Gastrocnemius medialis (tissue), 4 donors: Measurements from ENCODE around the gene SF3B6. TPM values are rescaled to one million over a fixed set of nuclear protein-coding genes. Genes with fewer than 3 reads are reported as not detected.
A peak's percentile ranks its signal among the peaks of the same experiment; 100 is the strongest.
"Not testable (repeated sequence)": the region's sequence is repeated elsewhere in the genome, so short reads cannot be mapped to it uniquely, and the experiment has no call there.

Experiments
- ATAC-seq, 2 donors: fragments of 150-250 bp; one replicate each; pipeline ENCODE4 v1.9.1; 2016
- DNase-seq, 2 donors: peaks; one replicate each; pipeline ENCODE4 v3.0.0-alpha.2; 2019
- H3K27ac ChIP-seq, 4 donors: fragments of 200-600 bp; sonication (generic); 1 replicate in 1 of 4; 2 replicates in 3 of 4; pipeline ENCODE4 v1.5.1; 2016 to 2018; ENCODE audit warnings: mild to moderate bottlenecking in 2 of 4, moderate library complexity in 1 of 4
- H3K27me3 ChIP-seq, 3 donors: fragments of 200-600 bp; sonication (generic) in 2 of 3; 1 replicate in 1 of 3; 2 replicates in 2 of 3; pipeline versions ENCODE4 v1.5.1 to v1.6.0; 2016 to 2019; ENCODE audit warnings: mild to moderate bottlenecking in 1 of 3, moderate library complexity in 1 of 3
- H3K36me3 ChIP-seq, 2 donors: fragments of 200-600 bp; sonication (generic) in 1 of 2; one replicate each; pipeline ENCODE4 v1.5.1; 2017 to 2018
- H3K4me1 ChIP-seq, 2 donors: fragments of 200-600 bp; sonication (generic) in 1 of 2; one replicate each; pipeline ENCODE4 v1.5.1; 2016 to 2017; ENCODE audit warnings: mild to moderate bottlenecking in 2 of 2
- H3K4me3 ChIP-seq, 4 donors: fragments of 200-600 bp; sonication (generic) in 3 of 4; 1 replicate in 1 of 4; 2 replicates in 3 of 4; pipeline ENCODE4 v1.5.1; 2016 to 2019; ENCODE audit warnings: mild to moderate bottlenecking in 2 of 4
- H3K9me3 ChIP-seq, 3 donors: fragments of 200-600 bp; sonication (generic) in 2 of 3; 1 replicate in 1 of 3; 2 replicates in 2 of 3; pipeline ENCODE4 v1.5.1; 2016 to 2019
- POLR2A ChIP-seq, 2 donors: fragments of 450-650 bp; IDR thresholded peaks; one replicate each; pipeline ENCODE4 v1.6.1; 2017; ENCODE audit warnings: antibody characterized with exemption in 2 of 2, mild to moderate bottlenecking in 2 of 2, moderate library complexity in 2 of 2
- in situ Hi-C, 4 donors: fragments of 200-750 bp; cut with MboI; loops; one replicate each; pipeline versions ENCODE4 v1.15.0 to v1.8.0; 2017; ENCODE audit warnings: low sequenced_read_pairs in 4 of 4
- intact Hi-C: fragments of 100-400 bp; cut with DNase I; formaldehyde crosslinking; loops from one replicate; pipeline ENCODE4 v1.15.1; 2023; ENCODE audit warnings: low total_unique reads
- total RNA-seq, 4 donors: library from RNA; depleted of rRNA; stranded (reverse); fragments of >200 nt; gene quantifications; one replicate each; pipeline versions ENCODE4 v1.1.0 to v1.2.3, GENCODE V29; 2016
- TF ChIP-seq, protein P1 (sequence below), 5 experiments: fragments of 450-650 bp in 3 of 5; fragments of 200-600 bp in 2 of 5; sonication (generic) in 2 of 5; IDR thresholded peaks in 4 of 5; conservative IDR thresholded peaks in 1 of 5; 1 replicate in 4 of 5; 2 replicates in 1 of 5; pipeline ENCODE4 v1.5.1; 2016 to 2019; ENCODE audit warnings: antibody characterized with exemption in 5 of 5, mild to moderate bottlenecking in 3 of 5, moderate library complexity in 3 of 5

The SF3B6 gene
- total RNA-seq, 4 donors from 2014 or later: 55.2 to 88.1 (median 70.5) TPM

DNA sequence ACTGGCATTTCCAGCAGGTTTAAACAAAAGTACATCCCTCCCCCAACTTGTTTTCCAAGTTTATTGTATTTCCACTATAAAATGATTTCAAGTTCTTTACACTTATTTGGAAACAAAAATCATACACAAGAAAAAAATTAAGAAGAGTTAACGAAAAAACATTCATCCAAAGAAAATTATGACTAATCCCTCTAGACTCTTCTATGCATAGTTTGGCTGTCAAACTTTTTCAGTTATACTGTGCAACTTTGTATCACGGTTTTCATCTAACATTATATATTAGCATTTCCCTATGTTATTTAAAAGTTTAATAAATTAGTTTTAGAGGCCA lies 29.6 kb downstream of the SF3B6 start:
- H3K27me3 ChIP-seq: peaks cover 8 to 21% (median 18%) of the 10 kb centered on the region in 3 donors
- no peak for TF ChIP-seq POLR2A (IDR thresholded peaks at IDR 0.05)
- TF ChIP-seq, protein P1, sequence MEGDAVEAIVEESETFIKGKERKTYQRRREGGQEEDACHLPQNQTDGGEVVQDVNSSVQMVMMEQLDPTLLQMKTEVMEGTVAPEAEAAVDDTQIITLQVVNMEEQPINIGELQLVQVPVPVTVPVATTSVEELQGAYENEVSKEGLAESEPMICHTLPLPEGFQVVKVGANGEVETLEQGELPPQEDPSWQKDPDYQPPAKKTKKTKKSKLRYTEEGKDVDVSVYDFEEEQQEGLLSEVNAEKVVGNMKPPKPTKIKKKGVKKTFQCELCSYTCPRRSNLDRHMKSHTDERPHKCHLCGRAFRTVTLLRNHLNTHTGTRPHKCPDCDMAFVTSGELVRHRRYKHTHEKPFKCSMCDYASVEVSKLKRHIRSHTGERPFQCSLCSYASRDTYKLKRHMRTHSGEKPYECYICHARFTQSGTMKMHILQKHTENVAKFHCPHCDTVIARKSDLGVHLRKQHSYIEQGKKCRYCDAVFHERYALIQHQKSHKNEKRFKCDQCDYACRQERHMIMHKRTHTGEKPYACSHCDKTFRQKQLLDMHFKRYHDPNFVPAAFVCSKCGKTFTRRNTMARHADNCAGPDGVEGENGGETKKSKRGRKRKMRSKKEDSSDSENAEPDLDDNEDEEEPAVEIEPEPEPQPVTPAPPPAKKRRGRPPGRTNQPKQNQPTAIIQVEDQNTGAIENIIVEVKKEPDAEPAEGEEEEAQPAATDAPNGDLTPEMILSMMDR (IDR thresholded peaks at IDR 0.05 in 4 of 5, conservative IDR thresholded peaks at IDR 0.05 in 1 of 5): no peak
- no peak for ATAC-seq
- H3K27ac ChIP-seq: peak overlapping the region; percentile 79 to 85 (median 82)
- peaks cover 19 to 27% of the 10 kb centered on the region in 2 donors for H3K4me1 ChIP-seq
- no peaks in the 10 kb centered on the region for H3K36me3 ChIP-seq
- intact Hi-C loops (loop anchor here (2.0 kb wide), 3 partner anchors 38 to 120 kb away; partner anchors contain the start of genes ATAD2B, FAM228B, PFN4 and TP53I3), in situ Hi-C loops (loop anchor here in 1 of 4 donors (10.0 to 25.0 kb wide), 2 partner anchors 78 to 109 kb away; partner anchors contain the start of genes ATAD2B, FAM228B, PFN4 and UBXN2A)
- no peak for DNase-seq
- no peaks in the 10 kb centered on the region for H3K9me3 ChIP-seq
- peak overlapping the region; percentile 68 to 98 (median 90) for H3K4me3 ChIP-seq

DNA sequence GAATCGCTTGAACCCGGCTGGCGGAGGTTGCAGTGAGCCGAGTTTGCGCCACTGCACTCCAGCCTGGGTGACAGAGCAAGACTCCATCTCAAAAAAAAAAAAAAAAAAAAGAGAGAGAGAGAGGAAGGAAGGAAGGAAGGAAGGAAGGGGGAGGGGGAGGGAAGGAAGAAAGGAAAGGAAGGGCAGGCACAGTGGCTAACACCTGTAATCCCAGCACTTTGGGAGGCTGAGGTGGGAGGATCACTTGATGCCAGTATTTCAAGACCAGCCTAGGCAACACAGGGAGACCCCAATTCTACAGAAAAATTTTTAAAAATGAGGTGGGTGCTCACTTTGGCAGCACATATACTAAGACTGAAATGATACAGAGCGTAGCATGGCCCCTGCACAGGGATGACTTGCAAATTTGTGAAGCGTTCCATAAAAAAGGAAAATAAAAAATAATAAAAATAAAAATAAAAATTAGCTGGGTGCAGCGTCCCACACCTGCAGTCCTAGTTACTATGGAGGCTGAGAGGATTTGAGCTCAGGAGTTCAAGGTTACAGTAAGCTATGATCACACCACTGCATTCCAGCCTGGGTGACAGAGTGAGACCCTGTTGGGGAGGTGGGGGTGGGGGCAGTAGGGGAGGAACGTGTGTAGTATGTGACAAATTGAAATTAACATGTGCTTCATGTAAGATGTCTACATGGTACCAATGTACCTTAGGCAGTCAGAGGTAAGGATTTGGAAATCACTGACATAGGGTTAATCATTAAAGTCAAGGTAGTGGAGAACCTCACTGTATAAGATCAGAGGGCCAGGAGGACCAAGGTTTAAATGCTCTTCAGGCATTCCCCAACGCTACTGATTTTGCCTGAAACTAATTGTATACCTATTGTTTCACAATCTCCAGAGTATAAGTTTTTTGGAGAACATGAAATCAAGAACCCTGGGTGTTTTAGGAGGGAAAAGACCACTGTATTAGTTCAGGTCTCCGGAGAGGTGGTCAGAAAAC lies 30.3 kb downstream of the SF3B6 start:
- ATAC-seq (no peak), DNase-seq (no peak)
- Histone ChIP-seq H3K4me3 (peak overlapping the region in 3 of 4 donors; percentile 68 to 98 (median 98)), H3K27me3 (peaks cover 8 to 21% (median 18%) of the 10 kb centered on the region in 3 donors), H3K9me3 (no peaks in the 10 kb centered on the region), H3K4me1 (peaks cover 19 to 27% of the 10 kb centered on the region in 2 donors), H3K36me3 (no peaks in the 10 kb centered on the region), H3K27ac (peak overlapping the region in 1 of 4 donors; percentile 85)
- no peak for TF ChIP-seq POLR2A (IDR thresholded peaks at IDR 0.05)
- TF ChIP-seq, protein P1 (IDR thresholded peaks at IDR 0.05 in 4 of 5, conservative IDR thresholded peaks at IDR 0.05 in 1 of 5): no peak
- in situ Hi-C loops (loop anchor here in 1 of 4 donors (10.0 to 25.0 kb wide), 2 partner anchors 79 to 109 kb away; partner anchors contain the start of genes ATAD2B, FAM228B, PFN4 and UBXN2A), intact Hi-C loops (loop anchor here (2.0 kb wide), 3 partner anchors 39 to 119 kb away; partner anchors contain the start of genes ATAD2B, FAM228B, PFN4 and TP53I3)

DNA sequence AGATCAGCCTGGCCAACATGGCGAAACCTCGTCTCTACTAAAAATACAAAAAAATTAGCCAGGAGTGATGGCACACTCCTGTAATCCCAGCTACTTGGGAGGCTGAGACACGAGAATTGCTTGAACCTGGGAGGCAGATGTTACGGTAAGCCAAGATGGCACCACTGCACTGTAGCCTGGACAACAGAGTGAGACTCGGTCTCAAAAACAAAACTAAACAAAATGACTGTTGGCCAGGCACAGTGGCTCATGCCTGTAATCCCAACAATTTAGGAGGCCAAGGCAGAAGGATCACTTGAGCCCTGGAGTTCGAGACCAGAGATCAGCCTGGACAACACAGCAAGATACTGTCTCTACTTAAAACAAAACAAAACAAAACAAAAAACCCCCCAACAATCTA lies 33.0 kb downstream of the SF3B6 start:
- Histone ChIP-seq H3K4me1 (peaks cover 11 to 13% of the 10 kb centered on the region in 2 donors), H3K36me3 (peaks cover 0 to 11% of the 10 kb centered on the region in 2 donors)
- DNase-seq, ATAC-seq, H3K27ac ChIP-seq, H3K4me3 ChIP-seq, intact Hi-C loops, H3K27me3 ChIP-seq, H3K9me3 ChIP-seq: not testable (repeated sequence)
- in situ Hi-C loops: loop anchor here in 1 of 4 donors (10.0 to 25.0 kb wide), 2 partner anchors 82 to 106 kb away; partner anchors contain the start of genes ATAD2B, FAM228B, PFN4 and UBXN2A

DNA sequence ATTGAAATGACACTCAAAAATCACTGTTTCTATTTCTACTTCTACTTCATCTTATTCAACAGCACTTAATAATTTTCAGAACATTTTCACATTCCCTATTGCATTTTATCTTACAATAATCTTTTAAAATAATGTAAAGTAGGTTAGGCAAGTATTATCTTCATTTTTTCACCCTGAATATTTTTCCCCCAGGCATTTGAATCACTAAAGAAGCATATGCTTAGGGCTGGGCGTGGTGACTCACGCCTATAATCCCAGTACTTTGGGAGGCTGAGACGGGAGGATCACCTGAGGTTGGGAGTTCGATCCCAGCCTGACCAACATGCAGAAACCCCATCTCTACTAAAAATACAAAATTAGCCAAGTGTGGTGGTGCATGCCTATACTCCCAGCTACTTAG lies 35.6 kb downstream of the SF3B6 start:
- intact Hi-C loops: no loop called here

More for the DNA sequence above, 35.6 kb downstream of the SF3B6 start:
- TF ChIP-seq, protein P1 (IDR thresholded peaks at IDR 0.05 in 4 of 5, conservative IDR thresholded peaks at IDR 0.05 in 1 of 5): no peak
- TF ChIP-seq POLR2A (IDR thresholded peaks at IDR 0.05): no peak
- in situ Hi-C loops: loop anchor here in 1 of 4 donors (10.0 to 25.0 kb wide), 2 partner anchors 84 to 103 kb away; partner anchors contain the start of genes ATAD2B, FAM228B, PFN4 and UBXN2A
- Histone ChIP-seq H3K27ac (no peak overlapping the region), H3K36me3 (peaks cover 0 to 23% of the 10 kb centered on the region in 2 donors), H3K9me3 (no peaks in the 10 kb centered on the region), H3K4me3 (no peak overlapping the region), H3K27me3 (no peaks in the 10 kb centered on the region), H3K4me1 (no peaks in the 10 kb centered on the region)
- ATAC-seq: no peak
- no peak for DNase-seq
